ENCODE results near the gene CD44.
"Not testable (repeated sequence)": the region's sequence is repeated elsewhere in the genome, so short reads cannot be mapped to it uniquely, and the experiment has no call there.

CD44 gene

DNA sequence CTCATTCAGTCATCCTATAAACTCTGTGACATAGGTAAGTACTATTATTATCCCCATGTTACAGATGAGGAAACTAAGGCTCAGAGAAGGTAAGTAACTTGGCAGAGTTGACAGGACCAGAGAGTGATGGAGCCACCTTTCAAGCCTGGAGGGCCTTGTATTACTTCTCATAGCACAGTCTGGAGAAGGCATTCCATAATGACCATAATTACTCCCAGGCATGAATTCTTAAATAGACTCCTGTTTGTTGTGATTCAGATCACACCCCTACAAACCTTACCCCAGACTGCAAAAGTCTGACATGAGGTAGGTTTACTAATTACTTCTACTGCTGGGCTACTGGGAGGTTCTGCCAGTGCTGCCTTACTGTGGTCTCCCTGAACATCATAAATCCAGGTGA, 77.0 kb downstream of the CD44 start:
- no peak overlapping the region for H3K4me3 ChIP-seq (ENCODE audit: low read depth, low read length)
- DNase-seq (ENCODE audit: low read depth) = no peak
- TF ChIP-seq, protein P1, sequence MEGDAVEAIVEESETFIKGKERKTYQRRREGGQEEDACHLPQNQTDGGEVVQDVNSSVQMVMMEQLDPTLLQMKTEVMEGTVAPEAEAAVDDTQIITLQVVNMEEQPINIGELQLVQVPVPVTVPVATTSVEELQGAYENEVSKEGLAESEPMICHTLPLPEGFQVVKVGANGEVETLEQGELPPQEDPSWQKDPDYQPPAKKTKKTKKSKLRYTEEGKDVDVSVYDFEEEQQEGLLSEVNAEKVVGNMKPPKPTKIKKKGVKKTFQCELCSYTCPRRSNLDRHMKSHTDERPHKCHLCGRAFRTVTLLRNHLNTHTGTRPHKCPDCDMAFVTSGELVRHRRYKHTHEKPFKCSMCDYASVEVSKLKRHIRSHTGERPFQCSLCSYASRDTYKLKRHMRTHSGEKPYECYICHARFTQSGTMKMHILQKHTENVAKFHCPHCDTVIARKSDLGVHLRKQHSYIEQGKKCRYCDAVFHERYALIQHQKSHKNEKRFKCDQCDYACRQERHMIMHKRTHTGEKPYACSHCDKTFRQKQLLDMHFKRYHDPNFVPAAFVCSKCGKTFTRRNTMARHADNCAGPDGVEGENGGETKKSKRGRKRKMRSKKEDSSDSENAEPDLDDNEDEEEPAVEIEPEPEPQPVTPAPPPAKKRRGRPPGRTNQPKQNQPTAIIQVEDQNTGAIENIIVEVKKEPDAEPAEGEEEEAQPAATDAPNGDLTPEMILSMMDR (conservative IDR thresholded peaks at IDR 0.05; ENCODE audit: low read depth, low read length) = no peak

DNA sequence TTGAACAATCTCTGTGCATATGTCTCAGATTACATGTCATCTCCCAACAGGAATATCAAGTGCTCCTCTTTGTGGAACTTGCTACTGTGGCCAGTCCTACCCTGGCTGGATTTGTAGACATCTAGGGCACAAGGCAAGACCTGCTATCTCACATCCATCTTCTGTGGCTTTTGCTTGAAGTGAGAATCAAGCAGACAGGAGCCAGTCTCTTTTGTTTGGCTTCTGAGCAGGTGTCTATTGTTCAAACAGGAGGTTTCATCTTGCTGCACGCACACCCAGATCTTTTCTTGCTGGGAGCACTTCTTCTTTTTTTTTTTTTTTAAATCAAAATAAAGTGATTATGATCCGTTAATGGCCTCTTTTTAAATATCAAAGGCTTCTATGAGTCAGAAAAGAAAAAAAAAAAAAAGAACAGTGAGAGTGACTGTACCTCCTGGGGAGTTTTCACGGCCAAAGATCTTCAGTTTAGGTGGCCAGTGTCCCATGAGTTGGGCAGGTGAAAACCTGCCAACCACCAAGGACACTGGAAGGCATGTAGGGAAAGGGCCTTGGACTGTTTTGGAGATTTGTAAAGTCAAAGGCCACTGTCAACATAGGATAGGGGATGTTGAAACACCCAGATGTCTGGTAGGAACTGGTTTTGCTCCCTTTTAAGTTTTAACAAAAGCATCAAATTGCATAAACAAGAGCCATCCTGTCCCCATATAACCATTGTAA, 78.1 kb downstream of the CD44 start:
- peak; percentile 35 for DNase-seq (ENCODE audit: low read depth)
- TF ChIP-seq, protein P1 (conservative IDR thresholded peaks at IDR 0.05; ENCODE audit: low read depth, low read length) = no peak
- H3K4me3 ChIP-seq (ENCODE audit: low read depth, low read length) = no peak overlapping the region

DNA sequence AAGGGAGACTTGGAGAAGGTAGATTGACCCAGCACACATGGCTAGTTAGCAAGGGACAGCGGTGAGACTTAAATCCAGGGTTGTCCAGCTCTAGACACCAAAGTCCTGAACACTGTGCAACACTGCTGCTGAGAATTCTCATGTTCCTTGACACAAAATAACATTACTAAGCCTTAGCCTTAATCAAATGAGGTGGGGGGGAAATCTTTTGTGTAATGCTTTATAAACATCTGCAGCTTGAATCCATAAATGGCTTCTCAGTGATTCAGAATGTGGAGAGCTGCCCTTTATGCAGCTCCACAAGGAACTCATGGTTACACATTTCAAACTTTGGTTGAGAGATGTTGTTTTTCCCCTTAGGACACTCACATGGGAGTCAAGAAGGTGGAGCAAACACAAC, 80.0 kb downstream of the CD44 start:
- no peak overlapping the region for H3K4me3 ChIP-seq (ENCODE audit: low read depth, low read length)
- DNase-seq (ENCODE audit: low read depth) = peak; percentile 66
- TF ChIP-seq, protein P1 (conservative IDR thresholded peaks at IDR 0.05; ENCODE audit: low read depth, low read length) = no peak

DNA sequence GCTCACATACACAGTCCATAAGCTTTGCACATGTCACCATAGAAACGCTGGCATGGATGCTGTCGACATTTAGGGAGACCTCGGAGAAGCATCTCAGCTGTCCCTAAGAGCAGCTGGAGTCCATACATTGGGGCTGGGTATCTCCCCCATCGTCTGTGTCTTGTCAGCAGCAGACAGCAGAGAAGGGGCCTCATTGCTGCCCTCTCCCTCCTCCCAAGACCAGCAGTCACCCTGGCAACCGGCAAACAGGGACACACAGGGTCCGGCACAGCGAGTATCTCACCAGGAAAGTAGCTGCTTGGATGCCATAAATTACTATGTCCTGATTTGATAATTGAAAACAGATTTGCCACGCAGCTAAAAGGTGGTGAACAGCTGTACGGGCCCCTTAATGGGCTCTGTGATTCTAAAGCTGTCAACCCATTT, 84.4 kb downstream of the CD44 start:
- TF ChIP-seq, protein P1 (conservative IDR thresholded peaks at IDR 0.05; ENCODE audit: low read depth, low read length) = no peak
- DNase-seq (ENCODE audit: low read depth) = peak; percentile 62
- H3K4me3 ChIP-seq (ENCODE audit: low read depth, low read length) = no peak overlapping the region

DNA sequence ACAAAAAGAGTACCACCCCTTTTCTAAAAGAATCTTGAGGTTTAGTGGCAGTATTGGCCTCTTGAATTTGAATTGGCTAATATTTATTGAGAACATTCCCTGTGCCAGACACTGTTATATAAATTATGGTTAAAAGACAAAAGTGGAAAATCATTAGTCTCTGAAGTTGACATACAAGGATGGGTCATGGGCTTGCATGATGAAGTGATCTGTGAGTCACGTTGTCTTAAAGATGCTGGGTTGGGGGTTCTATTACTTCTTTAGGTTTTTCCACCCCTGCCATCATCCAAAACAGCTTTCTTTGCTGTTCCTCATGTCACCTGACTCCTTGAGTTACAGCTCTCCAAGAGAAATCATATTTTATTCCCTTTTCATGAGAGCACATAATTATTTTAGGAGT, 85.0 kb downstream of the CD44 start:
- no peak overlapping the region for H3K4me3 ChIP-seq (ENCODE audit: low read depth, low read length)
- TF ChIP-seq, protein P1 (conservative IDR thresholded peaks at IDR 0.05; ENCODE audit: low read depth, low read length) = no peak
- no peak for DNase-seq (ENCODE audit: low read depth)

DNA sequence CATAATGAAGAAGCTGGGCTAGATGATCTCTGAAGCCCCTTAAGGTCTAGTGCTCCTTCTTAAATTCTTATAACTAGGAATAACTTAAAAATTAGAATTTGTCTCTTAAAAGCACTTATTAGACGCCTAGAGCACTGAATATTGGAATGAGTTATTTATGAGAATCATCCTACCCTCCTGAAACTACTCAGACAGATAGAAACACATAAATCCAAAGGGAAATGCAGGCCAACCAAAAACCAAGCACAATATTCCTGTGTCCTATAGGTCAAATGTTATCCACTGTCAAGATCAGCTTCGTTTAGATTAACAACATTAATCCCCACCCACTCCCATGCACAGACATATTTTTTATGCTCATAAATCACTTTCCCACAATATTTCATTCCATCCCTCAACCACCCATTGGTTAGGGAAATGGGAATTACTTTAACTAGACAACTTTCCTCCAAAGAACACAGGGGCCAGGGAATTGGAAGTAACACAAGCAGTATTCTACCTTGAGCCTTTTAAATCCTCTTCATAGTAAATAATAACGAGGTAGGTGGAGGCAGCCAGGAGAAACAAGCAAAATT, 87.1 kb downstream of the CD44 start:
- no peak for DNase-seq (ENCODE audit: low read depth)
- H3K4me3 ChIP-seq (ENCODE audit: low read depth, low read length) = no peak overlapping the region
- TF ChIP-seq, protein P1 (conservative IDR thresholded peaks at IDR 0.05; ENCODE audit: low read depth, low read length) = no peak

DNA sequence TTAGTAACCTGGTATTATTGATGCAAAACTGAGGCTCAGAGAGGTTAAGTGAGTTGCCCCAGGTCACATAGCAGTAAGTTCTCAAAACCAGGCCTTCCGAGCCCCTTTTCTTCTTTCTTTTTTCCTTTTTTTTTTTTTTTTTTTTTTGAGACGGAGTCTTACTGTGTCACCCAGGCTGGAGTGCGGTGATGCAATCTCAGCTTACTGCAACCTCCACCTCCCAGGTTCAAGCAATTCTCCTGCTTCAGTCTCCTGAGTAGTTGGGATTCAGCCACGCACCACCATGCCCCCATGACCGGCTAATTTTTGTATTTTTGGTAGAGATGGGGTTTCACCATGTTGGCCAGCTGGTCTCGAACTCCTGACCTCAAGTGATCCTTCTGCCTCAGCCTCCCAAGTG, 87.8 kb downstream of the CD44 start:
- H3K4me3 ChIP-seq (ENCODE audit: low read depth, low read length); DNase-seq (ENCODE audit: low read depth): not testable (repeated sequence)
